DOHH2 (cell line): Measurements from ENCODE around the gene GPR132.

Experiments used
- H3F3A ChIP-seq: fragments of 200-600 bp; sonication (generic), shearing (Covaris generic); 2 replicates; pipeline ENCODE4 v1.6.0; 2016; ENCODE audit warnings: antibody characterized with exemption, mild to moderate bottlenecking; ENCODE audit not compliant: control insufficient read depth, insufficient read depth
- H3K27ac ChIP-seq: fragments of 200-600 bp; sonication (generic); 2 replicates; pipeline ENCODE4 v1.5.1; 2014; ENCODE audit warnings: low read depth, mild to moderate bottlenecking, low read length, moderate library complexity
- H3K27me3 ChIP-seq: fragments of 200-600 bp; sonication (generic); 2 replicates; pipeline ENCODE4 v1.6.1; 2014; ENCODE audit warnings: mild to moderate bottlenecking, low read length, mixed read lengths; ENCODE audit not compliant: control insufficient read depth
- H3K36me3 ChIP-seq: fragments of 200-600 bp; sonication (generic); 2 replicates; pipeline ENCODE4 v1.6.1; 2014; ENCODE audit warnings: mild to moderate bottlenecking, low read length, moderate library complexity, mixed read lengths; ENCODE audit not compliant: control insufficient read depth
- H3K4me1 ChIP-seq: fragments of 200-600 bp; sonication (generic); 2 replicates; pipeline ENCODE4 v1.6.1; 2014; ENCODE audit warnings: mild to moderate bottlenecking, low read length, mixed read lengths; ENCODE audit not compliant: control insufficient read depth
- H3K4me2 ChIP-seq: fragments of 200-600 bp; sonication (generic); 2 replicates; pipeline ENCODE4 v1.6.0; 2014; ENCODE audit warnings: mild to moderate bottlenecking, low read length, moderate library complexity
- H3K4me3 ChIP-seq: fragments of 200-600 bp; sonication (generic); 2 replicates; pipeline ENCODE4 v1.5.1; 2014; ENCODE audit warnings: mild to moderate bottlenecking, low read length, mixed read lengths
- H3K79me2 ChIP-seq: fragments of 200-600 bp; sonication (generic); 2 replicates; pipeline ENCODE4 v1.6.1; 2014; ENCODE audit warnings: mild to moderate bottlenecking, low read length, mixed read lengths; ENCODE audit not compliant: control insufficient read depth
- H3K9me2 ChIP-seq: fragments of 200-600 bp; sonication (generic); replicated peaks from 2 replicates; pipeline ENCODE4 v1.6.1; 2014; ENCODE audit warnings: mild to moderate bottlenecking, low read length, mixed read lengths; ENCODE audit not compliant: control insufficient read depth
- H3K9me3 ChIP-seq: fragments of 200-600 bp; sonication (generic); 2 replicates; pipeline ENCODE4 v1.6.1; 2014; ENCODE audit warnings: antibody characterized with exemption, low read length, mixed read lengths; ENCODE audit not compliant: control insufficient read depth, insufficient read depth
- H4K20me1 ChIP-seq: fragments of 200-600 bp; sonication (generic); 2 replicates; pipeline ENCODE4 v1.6.0; 2014; ENCODE audit warnings: low read depth, mild to moderate bottlenecking, antibody characterized with exemption, low read length, moderate library complexity; ENCODE audit not compliant: control insufficient read depth, insufficient read depth
- CTCF ChIP-seq: fragments of 200-600 bp; sonication (generic); IDR thresholded peaks from one replicate; pipeline ENCODE4 v1.5.1; 2014; ENCODE audit warnings: antibody characterized with exemption, mild to moderate bottlenecking, low read depth, low read length; ENCODE audit not compliant: poor library complexity, severe bottlenecking
- EZH2phosphoT487 ChIP-seq: fragments of 200-600 bp; sonication (generic); IDR thresholded peaks from 2 replicates; pipeline ENCODE4 v1.6.1; 2017; ENCODE audit warnings: borderline replicate concordance, mild to moderate bottlenecking, antibody characterized with exemption, low read length, moderate library complexity, mixed read lengths

The GPR132 gene

GRCh38 chr14:105006831-105007592 lies 58.2 kb downstream of the GPR132 start:
- H3K4me3 ChIP-seq: no peak overlapping the region
- H3K27me3 ChIP-seq: no peaks in the 10 kb centered on the region
- no peak for TF ChIP-seq CTCF
- TF ChIP-seq EZH2phosphoT487: no peak
- H3K36me3 ChIP-seq: peaks cover 56% of the 10 kb centered on the region
- no peaks in the 10 kb centered on the region for H3K9me3 ChIP-seq
- no peak overlapping the region for H3K4me2 ChIP-seq
- H3K79me2 ChIP-seq: peaks cover 44% of the 10 kb centered on the region
- no peak overlapping the region for H3K27ac ChIP-seq
- H3K9me2 ChIP-seq: no peaks in the 10 kb centered on the region
- H3F3A ChIP-seq: no peaks in the 10 kb centered on the region
- no peaks in the 10 kb centered on the region for H3K4me1 ChIP-seq
- peaks cover 18% of the 10 kb centered on the region; the same call in 1 of the 2 replicates for H4K20me1 ChIP-seq

DNA sequence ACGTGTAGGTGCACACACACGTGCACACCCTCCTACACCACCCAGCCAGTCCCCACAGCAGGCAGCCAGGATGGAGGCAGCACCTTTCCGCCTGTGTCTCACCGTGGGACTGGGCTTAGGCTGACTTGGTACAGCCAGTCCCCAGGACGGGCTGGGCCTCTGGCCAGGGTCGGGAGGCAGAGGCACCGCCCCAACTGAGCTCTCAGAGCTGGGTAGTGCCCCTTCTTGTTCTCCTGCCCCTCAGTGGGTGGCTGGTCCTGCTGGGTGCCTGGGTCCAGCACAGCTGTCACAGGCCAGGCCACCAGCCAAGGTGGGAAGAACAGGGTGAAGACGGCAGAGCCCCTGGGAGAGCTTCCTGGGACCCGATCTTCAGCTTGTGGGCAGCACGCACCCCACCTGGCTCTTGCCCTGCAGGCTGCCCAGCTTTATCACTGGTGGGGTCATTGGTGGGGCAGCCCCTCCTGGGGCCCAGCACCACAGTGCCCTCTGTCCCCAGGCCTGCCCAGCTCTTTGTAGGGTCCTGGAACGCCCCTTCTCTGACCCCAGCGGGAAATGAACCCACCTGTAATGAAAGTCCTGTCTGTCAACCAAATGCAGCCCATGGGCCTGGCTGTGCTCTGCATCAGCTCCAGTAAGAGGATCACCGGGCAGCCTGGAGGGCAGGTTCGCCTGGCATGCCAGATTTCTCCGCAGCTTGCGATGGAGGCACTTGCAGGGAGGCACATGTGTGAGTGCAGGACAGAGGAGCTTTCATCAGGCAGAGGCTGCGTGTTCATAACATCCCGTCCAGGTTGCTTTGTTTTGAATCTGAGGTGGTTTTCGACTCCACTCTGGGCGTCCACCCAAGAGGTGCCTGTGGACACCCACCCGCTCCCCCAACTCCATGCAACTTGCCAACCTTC lies 59.0 kb downstream of the GPR132 start:
- no peaks in the 10 kb centered on the region for H3K9me3 ChIP-seq
- no peak overlapping the region for H3K4me2 ChIP-seq
- peaks cover 48% of the 10 kb centered on the region for H3K36me3 ChIP-seq
- no peak overlapping the region for H3K4me3 ChIP-seq
- no peak overlapping the region for H3K27ac ChIP-seq
- no peaks in the 10 kb centered on the region for H3K27me3 ChIP-seq
- no peaks in the 10 kb centered on the region for H3K4me1 ChIP-seq
- no peaks in the 10 kb centered on the region for H3F3A ChIP-seq
- H4K20me1 ChIP-seq: 0 out of 2 replicates have a peak, but pooled peaks cover 14% of the 10 kb centered on the region
- H3K9me2 ChIP-seq: no peaks in the 10 kb centered on the region
- H3K79me2 ChIP-seq: peaks cover 36% of the 10 kb centered on the region
- no peak for TF ChIP-seq CTCF
- no peak for TF ChIP-seq EZH2phosphoT487

DNA sequence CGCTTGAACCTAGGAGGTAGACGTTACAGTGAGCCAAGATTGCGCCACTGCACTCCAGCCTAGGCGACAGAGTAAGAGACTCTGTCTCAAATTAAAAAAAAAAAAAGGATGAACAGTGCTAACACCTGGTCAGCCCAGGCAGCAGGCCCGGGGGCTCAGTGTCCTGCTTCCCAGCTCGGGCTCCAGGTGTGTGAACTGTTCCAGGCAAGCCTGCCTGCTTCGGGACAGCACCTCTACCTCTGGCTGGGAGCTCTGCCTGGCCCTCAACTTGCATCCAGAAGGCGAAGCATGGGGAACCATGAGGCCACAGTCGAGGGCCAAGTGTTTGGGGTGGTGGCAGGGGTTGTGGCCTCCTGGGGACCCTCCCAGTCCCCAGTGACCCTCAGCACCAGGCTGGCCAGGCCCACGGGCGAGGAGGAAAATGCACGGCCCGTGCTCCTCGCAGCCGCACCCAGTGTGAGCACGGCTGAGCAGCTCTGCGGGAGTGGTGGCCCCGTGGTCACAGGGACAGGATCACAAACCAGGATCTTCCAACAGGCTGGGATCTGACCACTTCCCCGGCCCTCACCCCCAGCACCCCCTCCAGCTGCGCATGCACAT lies 59.8 kb downstream of the GPR132 start:
- TF ChIP-seq EZH2phosphoT487 (no peak), CTCF (no peak)
- H3F3A ChIP-seq: no peaks in the 10 kb centered on the region
- H3K27me3 ChIP-seq: no peaks in the 10 kb centered on the region
- no peaks in the 10 kb centered on the region for H3K4me1 ChIP-seq
- H3K4me3 ChIP-seq: no peak overlapping the region
- H3K79me2 ChIP-seq: peaks cover 28% of the 10 kb centered on the region
- 0 out of 2 replicates have a peak, but pooled peaks cover 9% of the 10 kb centered on the region for H4K20me1 ChIP-seq
- H3K27ac ChIP-seq: no peak overlapping the region
- no peaks in the 10 kb centered on the region for H3K9me3 ChIP-seq
- H3K36me3 ChIP-seq: peaks cover 40% of the 10 kb centered on the region
- no peaks in the 10 kb centered on the region for H3K9me2 ChIP-seq
- no peak overlapping the region for H3K4me2 ChIP-seq
